Uterus (tissue), 4 donors: ENCODE data around the gene HDAC4. TPM values are rescaled to one million over a fixed set of nuclear protein-coding genes. Genes with fewer than 3 reads are reported as not detected.
A peak's percentile ranks its signal among the peaks of the same experiment; 100 is the strongest.

Experiments
- DNase-seq, 2 donors: peaks; one replicate each; pipeline ENCODE4 v3.0.0-alpha.2; 2019 to 2020
- H3K27ac ChIP-seq, 2 donors: fragments of 200-600 bp; sonication (generic); 1 replicate in 1 of 2; 2 replicates in 1 of 2; pipeline ENCODE4 v1.5.1; 2016 to 2018
- H3K27me3 ChIP-seq, 2 donors: fragments of 200-600 bp; sonication (generic); one replicate each; pipeline ENCODE4 v1.5.1; 2018 to 2019; ENCODE audit warnings: control low read depth in 1 of 2
- H3K36me3 ChIP-seq, 2 donors: fragments of 200-600 bp; sonication (generic); one replicate each; pipeline ENCODE4 v1.5.1; 2019; ENCODE audit warnings: control low read depth in 1 of 2
- H3K4me1 ChIP-seq, 2 donors: fragments of 200-600 bp; sonication (generic); one replicate each; pipeline ENCODE4 v1.5.1; 2018 to 2019; ENCODE audit warnings: control low read depth in 1 of 2
- H3K4me3 ChIP-seq, 2 donors: fragments of 200-600 bp; sonication (generic); 1 replicate in 1 of 2; 2 replicates in 1 of 2; pipeline ENCODE4 v1.5.1; 2018 to 2019; ENCODE audit warnings: mild to moderate bottlenecking in 1 of 2
- H3K9me3 ChIP-seq, 2 donors: fragments of 200-600 bp; sonication (generic); one replicate each; pipeline ENCODE4 v1.5.1; 2019; ENCODE audit warnings: control low read depth in 1 of 2
- CTCF ChIP-seq, 4 experiments: fragments of 200-600 bp in 2 of 4; fragments of 450-650 bp in 2 of 4; sonication (generic) in 2 of 4; IDR thresholded peaks; one replicate each; pipeline ENCODE4 v1.5.1; 2016 to 2019; ENCODE audit warnings: antibody characterized with exemption in 4 of 4, mild to moderate bottlenecking in 2 of 4, moderate library complexity in 1 of 4
- POLR2A ChIP-seq, 2 donors: fragments of 450-650 bp; IDR thresholded peaks; one replicate each; pipeline ENCODE4 v1.6.1; 2016; ENCODE audit warnings: antibody characterized with exemption in 2 of 2, mild to moderate bottlenecking in 1 of 2, moderate library complexity in 1 of 2
- intact Hi-C: fragments of 100-400 bp; cut with DNase I; formaldehyde crosslinking; loops from one replicate; pipeline ENCODE4 v1.15.1; 2023; ENCODE audit warnings: low total_unique reads
- total RNA-seq, 4 donors: library from RNA; depleted of rRNA in 3 of 4; stranded (reverse); fragments of >200 nt in 3 of 4; gene quantifications; one replicate each; pipeline versions ENCODE4 v1.1.0 to v1.2.4, GENCODE V29; 2014 to 2023
- donor health status: DM: yes; HTN: yes; CAD: no.

Gene HDAC4
- total RNA-seq, 4 donors from 2014 or later: 42.1 to 91.5 (median 73.4) TPM

GRCh38 chr2:239212929-239213642, 187.7 kb downstream of the HDAC4 start:
- Histone ChIP-seq H3K9me3 (no peaks in the 10 kb centered on the region), H3K27ac (peak overlapping the region in 1 of 2 donors; percentile 44), H3K27me3 (no peaks in the 10 kb centered on the region), H3K4me3 (no peak overlapping the region), H3K4me1 (peaks cover 0 to 12% of the 10 kb centered on the region in 2 donors), H3K36me3 (no peaks in the 10 kb centered on the region)
- TF ChIP-seq POLR2A (IDR thresholded peaks at IDR 0.05): no peak
- TF ChIP-seq CTCF (IDR thresholded peaks at IDR 0.05): no peak
- DNase-seq: no peak
- intact Hi-C loops: no loop called here

GRCh38 chr2:239212121-239212928, 188.5 kb downstream of the HDAC4 start:
- Histone ChIP-seq H3K27ac (peak overlapping the region in 1 of 2 donors; percentile 44), H3K36me3 (no peaks in the 10 kb centered on the region), H3K27me3 (no peaks in the 10 kb centered on the region), H3K4me3 (no peak overlapping the region), H3K4me1 (peaks cover 0 to 12% of the 10 kb centered on the region in 2 donors), H3K9me3 (no peaks in the 10 kb centered on the region)
- intact Hi-C loops: no loop called here
- no peak for TF ChIP-seq CTCF (IDR thresholded peaks at IDR 0.05)
- no peak for DNase-seq

- DNase-seq: no peak
- Histone ChIP-seq H3K27me3 (no peaks in the 10 kb centered on the region), H3K4me1 (peaks cover 0 to 12% of the 10 kb centered on the region in 2 donors), H3K27ac (peak overlapping the region in 1 of 2 donors; percentile 44), H3K4me3 (no peak overlapping the region), H3K9me3 (no peaks in the 10 kb centered on the region), H3K36me3 (no peaks in the 10 kb centered on the region)
- intact Hi-C loops: no loop called here
- TF ChIP-seq CTCF (IDR thresholded peaks at IDR 0.05): no peak
- no peak for TF ChIP-seq POLR2A (IDR thresholded peaks at IDR 0.05)
Measured at GRCh38 chr2:239211396-239212094, 189.3 kb downstream of the HDAC4 start.

- no peak overlapping the region for H3K27ac ChIP-seq
- H3K9me3 ChIP-seq: no peaks in the 10 kb centered on the region
- no peak overlapping the region for H3K4me3 ChIP-seq
- TF ChIP-seq POLR2A (IDR thresholded peaks at IDR 0.05): no peak
- no peak for TF ChIP-seq CTCF (IDR thresholded peaks at IDR 0.05)
- no peaks in the 10 kb centered on the region for H3K27me3 ChIP-seq
- H3K36me3 ChIP-seq: no peaks in the 10 kb centered on the region
- H3K4me1 ChIP-seq: peaks cover 0 to 12% of the 10 kb centered on the region in 2 donors
- intact Hi-C loops: no loop called here
- DNase-seq: no peak
Measured at GRCh38 chr2:239209783-239210182, 191.0 kb downstream of the HDAC4 start.
